ENCODE measurements around the gene EPHA3.

The EPHA3 gene

DNA sequence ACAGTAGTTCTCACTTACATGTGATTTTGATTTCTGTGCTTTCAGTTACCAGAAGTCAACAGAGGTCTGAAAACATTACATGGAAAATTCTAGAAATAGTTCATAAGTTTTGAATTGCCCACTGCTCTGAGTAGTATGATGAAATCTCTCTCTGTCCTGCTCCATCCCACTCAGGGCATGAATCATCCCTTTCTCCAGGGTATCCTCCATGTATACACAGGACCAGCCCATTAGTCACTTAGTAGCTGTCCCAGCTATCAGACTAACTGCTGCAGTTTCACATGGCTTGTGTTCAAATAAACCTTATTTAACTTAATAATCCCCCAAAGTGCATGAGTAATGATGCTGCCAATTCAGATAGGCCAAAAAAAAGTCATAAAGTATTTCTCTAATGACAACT, 38.6 kb downstream of the EPHA3 start:
- peak in 1 of 4 experiments; percentile 3 for DNase-seq

DNA sequence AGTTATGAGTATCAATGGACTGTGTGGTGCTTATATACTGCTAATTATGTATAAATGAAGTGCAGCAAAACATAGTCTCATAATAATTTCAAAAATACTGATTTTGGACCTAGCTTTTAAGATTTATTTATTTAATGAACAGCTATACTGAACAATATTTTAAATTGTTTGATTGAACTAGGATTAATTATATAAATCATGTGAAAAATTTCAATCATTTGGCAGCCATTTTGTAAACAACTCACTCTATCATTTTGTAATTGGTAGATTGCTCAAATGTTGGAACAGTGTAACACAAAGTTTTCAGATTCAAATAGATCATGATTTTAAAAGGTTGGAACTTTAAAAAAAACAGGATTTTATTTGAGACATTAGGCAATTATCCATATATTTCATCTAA, 47.0 kb downstream of the EPHA3 start:
- DNase-seq: no peak

DNA sequence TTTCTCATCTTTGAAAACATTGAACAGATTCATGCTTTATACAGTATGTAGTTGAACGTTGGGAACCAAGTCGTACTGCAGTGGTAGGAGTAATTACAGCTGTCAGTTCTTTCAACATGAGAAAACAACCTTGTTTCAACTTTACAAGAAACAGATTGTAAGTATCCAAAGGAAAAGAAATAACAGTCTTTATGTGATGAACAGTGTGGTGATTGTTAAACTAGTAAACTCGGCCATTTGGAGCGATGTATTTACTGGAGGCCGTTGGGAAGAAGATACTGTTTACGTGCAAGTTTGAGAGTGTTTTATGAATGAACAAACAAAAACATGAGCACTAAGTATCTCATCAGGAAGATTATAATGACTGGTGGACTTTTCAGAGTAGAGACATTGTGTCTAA, 48.4 kb downstream of the EPHA3 start:
- DNase-seq: no peak

DNA sequence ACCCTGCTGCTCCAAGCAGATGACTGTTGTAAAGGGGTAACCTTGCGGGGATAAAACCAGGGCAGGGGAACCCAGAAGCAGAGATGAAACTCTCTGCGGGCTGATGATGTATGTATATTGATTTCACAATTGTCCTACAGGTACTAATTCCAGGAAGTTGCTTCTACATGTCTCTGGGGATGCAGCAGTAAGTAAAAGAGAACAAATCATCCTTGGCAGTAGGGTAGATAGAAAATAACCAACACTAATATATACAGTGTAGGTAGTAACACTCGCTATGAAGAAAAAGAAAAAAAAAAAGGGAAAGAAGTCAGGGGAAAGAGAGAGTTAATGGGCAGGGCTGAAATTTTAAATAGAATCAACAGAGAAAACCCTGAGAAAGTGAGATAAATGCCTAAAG, 50.2 kb downstream of the EPHA3 start:
- DNase-seq: no peak

DNA sequence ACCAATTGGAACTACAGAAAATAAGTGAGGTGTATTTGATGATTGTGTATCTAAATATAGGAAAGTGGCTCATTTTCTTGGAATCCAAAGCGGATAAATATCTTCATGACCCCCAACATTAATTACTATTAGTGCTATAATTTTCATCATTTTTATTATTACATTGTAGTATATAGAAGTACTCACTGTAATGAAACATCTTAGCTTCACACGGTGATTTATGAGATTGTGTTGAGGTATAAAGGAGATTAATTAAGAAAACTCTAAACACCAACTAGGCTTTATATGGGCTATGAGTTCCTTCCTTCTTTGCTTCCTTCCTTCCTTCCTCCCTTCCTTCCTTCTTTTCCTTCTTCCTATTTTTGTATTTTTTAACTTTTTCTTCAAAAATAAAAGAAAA, 52.2 kb downstream of the EPHA3 start:
- DNase-seq: no peak

DNA sequence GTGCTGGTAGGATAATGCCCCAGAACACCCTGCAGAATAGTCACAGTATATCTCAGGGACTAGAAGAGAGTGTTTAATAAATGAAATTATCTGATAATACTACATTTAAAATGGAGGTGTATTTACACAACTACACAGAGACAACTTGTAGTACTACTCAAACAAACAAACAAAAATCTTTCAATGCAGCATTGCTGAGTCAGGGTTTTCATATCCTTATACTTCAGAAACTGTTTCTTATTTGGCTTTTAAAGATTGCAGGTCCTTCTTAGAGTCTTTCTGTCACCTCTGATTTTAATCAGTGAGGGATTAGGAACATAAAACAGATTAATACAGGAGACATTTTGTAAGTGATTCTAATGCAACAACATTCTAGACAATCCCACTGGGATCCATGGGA, 57.4 kb downstream of the EPHA3 start:
- no peak for DNase-seq

DNA sequence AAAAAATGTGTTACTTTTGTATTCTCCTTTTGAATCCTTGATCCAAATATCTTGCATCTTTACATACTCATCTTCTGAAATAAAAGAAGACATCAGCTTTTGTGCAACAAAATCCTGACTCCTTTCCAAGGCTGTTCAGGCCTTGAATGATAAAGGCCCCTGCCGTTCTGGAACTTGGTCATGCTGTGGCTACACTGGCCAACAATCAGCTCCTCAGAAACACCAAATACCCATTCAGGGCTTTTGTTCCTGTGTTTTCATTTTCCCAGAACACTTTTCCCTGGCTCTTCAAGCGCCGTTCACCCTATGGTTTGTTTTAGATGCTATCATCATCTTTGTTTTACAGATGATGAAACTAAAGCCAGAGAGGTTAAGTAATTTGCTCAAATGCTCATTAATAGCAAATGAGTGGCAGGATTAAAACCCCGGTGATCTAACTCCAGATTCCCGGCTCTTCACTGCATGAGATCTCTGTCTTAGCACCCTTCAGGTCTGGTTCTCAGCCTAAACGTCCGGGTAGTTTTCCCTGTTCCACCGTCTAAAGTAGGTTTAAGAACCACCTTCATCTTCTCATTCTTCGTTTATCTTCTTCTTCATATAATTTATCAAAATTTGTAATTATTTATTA, 58.3 kb downstream of the EPHA3 start:
- DNase-seq: no peak

DNA sequence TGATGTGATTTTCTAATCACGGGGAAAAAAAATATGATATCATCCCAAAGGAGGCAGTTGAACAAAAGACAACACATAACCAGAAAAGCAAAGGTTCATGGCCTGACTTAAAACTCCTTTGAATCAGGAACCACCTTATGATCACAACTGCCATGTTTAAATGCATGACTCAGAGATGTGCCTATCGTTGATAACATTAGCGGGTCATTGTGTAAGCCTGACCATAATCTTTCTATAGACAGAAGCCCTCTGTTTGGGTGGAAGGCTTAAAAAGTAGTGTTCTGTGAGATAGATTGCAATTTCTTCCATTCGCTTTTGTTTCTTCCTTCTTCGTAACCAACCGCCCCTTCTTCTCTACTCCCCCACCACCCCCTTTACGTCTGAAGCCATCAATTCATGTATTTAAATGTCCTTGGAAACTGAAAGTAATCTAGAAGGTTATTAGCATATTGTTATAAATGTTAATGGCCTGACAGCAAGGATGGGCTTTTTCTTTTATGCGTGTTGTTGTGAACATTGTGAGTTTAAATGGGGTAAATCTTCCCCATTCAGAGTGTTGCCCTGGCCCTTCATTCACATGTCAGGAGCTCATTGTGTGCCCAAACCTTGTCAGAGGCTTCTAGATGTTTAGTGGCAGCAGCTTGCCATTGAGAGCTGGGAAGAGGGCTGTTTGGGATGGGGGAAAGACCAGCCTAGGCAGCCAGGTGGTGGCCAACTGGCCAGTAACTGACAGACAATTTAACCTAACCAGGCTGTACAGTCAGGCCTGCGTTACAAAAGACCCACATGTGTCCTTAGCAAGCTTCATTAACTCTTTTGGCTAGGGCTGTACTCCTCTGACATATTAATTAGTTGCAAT, 64.5 kb downstream of the EPHA3 start:
- DNase-seq: no peak

DNA sequence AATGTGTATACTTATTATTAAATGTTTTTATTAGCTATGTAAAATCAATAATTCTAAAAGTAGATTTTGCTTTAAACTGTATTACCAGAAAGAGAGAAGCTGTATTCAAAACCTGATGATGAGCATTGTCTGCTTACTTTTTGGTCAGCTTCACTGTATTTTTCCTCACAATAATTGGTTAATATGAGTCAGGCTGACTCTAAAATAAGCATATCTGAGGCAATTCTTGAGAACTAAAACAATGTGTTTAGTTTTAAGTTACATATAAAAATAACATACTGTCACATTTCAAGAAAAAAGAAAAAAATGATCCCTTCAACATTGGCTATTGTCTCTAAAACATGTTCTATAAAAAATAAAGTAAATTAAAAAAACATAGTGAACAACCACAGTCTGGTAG, 66.1 kb downstream of the EPHA3 start:
- no peak for DNase-seq

DNA sequence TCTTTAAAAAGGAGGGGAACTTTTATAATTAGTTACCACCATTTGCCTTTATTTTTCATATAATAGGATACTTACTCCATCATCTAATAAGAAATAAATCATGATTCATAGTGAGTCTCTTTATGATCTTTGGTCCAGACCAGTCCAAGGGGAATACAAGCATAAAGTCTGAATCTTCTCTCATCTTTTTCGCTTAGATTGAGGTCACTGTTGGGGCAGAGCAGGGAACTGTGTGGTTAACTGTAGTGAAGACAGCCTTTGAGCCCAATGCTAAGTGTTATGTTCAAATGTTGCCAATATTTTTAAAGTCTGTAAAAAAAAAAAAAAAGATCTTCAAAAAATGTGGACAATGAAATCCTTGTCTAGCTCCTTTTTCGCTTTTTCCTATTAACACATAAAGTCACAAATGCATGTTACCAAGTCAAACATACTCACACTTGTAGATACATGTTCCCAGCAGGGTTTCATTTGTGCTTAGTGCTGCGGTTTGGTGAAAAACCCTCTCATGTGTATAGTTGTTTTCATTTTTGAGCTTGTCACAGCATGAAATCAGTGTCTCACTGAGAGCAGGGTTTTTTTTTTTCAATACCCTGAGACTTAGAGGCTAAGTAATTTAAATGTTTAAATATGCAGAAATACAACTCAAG, 72.1 kb downstream of the EPHA3 start:
- DNase-seq: no peak

DNA sequence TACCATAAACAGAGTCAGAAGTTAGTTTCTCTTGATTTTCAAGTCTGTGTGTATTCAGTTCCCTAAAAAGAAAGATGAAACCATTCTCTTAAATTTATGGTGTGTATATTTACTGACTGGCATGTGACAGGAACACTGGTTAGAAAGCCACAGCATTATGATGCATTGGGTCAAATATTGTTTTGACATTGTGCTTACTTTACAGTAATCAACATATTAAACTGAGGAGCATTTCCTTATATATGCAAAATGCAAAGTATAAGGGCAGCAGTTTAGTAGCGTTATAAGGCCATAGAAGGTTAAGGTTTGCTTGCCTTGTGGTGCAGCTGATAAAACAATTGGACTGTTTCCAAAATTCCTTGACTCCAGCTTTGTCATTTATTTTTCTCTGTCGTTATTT, 72.9 kb downstream of the EPHA3 start:
- no peak for DNase-seq

DNA sequence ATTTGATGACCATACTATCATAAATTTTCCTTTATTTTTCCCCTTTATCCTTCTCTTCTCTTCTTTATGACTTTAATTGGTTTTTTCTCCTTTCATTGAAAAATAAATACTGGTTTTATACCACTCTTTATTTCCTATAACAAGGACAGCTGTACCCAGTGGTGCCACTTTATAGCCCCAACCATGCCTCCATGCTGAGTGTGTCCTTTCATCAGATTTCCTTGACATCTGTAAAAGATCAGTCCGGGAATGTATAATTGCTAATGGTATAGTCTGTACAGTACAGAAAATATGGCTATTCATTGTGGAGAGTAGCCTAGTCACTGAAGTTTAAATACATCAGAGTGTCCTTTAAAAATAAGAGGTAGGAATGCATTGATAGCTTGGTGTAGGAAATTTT, 74.6 kb downstream of the EPHA3 start:
- no peak for DNase-seq

DNA sequence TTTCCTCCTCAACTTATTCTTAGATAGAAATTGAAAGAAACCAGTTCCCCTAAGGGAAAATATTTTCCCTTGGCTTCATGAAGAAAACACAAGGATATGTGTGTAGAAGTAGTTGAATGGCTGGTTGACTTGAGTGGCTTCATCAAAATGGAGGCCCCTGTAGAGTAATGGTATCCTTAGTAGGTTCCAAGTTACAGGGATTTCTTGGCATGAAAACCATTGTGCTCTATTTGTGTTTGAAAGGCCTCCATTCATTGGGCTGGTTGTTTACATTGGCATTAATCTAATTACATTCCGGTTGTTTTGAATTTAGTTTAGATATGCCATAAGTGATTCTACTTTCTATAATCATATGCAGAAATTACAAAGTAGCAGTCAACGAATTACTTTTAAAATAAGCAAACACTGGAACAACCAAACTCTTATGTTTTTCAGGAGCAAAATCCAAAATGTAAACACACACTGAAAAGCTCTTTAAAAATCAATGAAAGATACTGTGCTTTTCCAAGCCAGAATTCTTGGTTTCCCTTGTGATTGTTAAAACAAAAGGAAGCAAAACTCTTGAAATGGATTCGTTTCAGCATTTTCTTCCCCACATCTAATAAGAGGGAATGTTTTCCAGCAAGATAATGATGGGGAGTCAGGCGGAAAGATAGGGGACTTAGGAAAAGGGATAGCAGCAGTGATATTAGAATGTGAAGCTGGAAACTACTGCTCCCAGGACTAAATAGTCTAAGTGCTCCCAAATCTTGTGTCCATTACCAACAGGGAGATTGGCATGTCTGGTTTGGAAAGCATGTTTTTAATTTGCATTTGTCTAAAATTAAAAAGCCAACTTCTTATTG, 77.0 kb downstream of the EPHA3 start:
- no peak for DNase-seq

DNA sequence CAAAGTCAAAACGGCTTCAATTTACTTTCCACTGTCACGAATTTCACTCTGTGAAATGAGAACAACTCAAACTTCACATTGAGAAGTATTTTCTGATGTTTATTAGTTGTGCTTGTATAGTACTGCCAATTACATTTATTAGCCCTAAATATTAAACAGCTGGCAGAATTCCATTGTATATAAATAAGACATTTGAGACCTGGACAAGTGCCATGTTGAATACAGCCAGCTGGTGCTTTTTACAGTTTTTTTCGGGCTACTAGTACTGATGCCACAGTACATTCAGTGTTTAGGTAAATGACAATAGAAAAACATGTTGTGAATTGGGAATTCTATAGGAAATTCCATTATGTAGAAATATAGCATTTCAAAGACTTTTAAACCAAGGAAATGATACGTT, 79.0 kb downstream of the EPHA3 start:
- DNase-seq: no peak

DNA sequence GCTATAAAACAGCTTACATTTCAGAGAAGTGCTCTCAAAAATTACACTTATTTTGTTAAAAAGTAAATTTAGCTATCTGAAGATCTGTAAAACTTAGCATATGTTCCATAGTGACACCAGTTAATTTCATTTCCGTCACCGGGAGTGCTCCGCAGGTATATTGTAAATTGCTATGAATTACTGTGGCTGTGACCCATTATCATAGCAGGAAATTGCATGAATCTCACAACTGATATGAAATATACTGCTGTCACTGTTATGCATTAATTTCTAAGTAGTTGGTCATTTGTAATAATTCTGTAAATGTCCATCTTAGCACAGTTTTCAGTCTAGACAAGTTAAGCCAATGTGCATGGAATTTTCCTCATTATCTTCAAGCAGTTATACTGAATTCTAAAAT, 91.2 kb downstream of the EPHA3 start:
- no peak for DNase-seq

DNA sequence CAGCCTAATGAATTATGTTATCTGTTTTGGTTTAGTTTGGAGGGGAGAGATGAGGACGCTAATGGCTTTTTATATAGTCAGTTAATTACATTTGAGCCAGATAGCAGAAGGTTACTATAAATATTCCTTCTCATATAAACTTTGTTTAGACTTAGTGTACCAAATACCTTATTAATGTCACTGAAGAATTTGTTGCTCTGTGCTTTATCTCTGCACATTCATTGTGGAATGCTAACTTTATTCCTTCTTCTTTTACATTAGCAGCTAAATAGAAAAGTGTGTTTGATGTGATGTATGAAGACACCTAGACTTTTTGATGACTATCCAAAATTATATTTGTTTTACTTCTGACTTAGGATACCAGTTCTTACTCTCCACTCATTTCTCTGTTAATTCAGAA, 105.2 kb downstream of the EPHA3 start:
- no peak for DNase-seq

DNA sequence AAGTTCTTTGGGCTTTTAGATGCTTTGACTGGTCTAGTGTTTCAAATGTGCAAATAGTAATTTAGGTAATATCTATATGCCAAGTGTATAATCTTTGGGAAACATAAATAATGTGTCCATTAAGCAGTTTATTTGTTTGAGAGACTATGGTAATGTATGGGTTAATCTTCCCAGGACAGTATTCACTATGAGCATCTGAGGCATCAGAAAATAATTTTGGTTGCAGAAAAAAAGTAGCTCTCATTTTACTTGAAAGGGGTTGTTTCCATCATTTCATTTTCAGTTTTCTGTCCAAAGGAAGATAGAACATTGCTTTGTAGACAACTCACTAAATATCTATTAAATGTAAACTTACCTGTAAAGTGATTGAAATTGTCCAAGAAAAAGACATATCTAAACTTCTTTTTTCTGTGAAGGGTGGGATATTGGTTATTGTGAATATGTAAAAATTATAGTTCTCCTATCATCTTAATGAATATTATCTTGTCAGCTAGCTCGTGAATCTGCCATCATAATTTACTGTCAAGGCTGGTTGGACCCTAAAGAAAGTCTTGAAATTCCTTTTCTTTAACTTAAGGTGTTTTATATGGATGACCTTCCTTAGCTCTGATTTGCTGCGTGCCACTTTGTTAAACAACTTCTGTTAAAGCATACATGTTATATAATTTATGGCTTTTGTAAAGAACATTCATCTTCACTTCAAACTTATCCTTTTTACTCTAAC, 108.8 kb downstream of the EPHA3 start:
- DNase-seq: no peak

DNA sequence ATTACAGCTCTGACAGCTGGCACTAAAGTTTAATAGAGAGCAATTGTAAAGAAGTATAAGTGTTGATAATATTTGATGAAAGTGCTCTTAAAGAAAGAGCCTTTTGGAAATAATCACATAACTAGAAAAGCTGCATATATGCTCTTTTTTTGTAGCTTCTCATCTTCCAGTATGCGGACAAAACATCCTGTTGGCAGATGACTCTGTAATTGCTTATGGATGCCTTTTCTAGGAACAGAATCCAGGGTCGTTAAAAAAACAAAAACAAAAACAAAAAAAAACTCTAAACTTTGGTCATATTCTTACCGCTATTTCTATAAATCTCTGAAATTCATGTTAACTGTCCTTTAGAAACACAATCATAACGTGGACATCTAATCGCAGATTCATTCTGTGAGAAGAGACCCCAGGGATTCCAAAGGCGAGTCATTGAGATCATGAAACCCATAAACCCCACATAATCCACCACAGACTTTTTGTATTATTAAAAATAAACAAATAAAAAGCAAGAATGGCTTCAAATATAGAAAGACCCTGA, 109.8 kb downstream of the EPHA3 start:
- no peak for DNase-seq

DNA sequence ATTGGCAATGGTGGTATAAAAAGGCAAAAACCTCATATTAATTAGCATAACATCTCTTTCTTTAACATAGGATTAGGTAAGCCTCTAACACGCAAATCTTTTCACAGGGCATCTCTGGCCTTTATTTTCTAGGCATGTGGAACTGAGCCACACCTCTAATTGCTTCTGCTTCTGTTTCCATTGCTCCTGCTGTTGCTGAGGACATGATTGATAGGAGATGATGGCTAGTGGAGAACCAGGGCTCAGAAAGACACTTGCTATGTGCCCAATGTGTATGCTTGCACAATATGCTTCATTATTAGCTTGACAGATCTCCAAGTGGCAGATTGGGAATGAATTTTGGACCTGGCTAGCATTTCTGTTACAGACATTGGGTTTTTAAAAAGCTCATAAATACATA, 114.5 kb downstream of the EPHA3 start:
- no peak for DNase-seq

DNA sequence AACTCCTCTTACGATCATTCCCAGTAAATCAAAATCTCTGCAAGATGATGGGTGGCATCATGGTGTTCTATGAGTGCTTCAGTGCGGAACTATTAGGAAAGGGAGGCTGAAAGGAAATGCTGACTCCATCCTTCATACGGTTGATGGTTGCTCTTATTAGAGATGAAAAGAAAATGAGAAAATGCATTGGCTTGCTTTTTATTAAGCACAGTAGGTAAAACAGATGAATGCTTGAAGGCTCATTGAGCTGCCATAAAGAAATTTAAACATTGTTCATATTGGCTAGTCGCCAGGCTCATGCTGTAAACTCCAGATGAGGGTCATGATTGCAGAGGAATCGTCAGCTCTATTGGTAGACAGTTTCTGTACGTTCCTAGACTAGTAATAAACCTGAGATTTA, 115.8 kb downstream of the EPHA3 start:
- DNase-seq: no peak

DNA sequence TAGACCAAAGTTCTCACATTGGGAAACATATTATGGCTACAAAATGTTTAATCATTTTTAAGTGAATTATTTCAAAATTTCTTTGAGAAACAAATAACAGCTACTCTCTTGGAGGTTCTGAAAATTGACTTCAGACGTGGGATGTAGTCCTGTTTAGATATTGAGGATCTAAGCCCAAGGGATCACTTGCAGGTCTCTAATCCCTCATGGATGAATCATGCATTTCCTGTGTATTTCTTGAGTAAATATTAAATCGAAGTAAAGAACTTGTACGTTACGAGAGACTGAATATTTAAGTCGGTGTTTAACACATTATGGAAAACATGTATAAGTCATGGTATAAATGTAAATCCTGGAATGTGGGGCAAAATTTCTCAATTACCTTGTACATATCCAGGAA, 119.8 kb downstream of the EPHA3 start:
- DNase-seq: no peak

DNA sequence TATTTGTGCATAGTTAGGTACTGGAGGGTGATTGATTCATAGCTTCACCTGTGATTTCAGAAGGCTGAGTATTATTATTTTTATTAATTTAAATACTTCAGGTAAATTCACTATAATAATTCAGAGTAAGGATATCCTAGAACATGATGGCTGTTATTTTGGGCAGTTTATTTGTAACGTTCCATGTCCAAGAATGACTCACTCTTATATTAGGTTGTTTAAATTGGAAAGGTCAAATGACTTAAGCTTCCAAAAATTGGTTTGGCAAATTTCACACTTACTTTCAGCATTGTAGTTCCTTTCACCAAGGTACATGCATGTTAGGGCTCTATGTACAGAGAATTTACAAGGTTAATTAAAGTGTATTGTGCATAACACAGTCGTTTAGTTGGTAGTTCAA, 120.2 kb downstream of the EPHA3 start:
- no peak for DNase-seq
